Measurements from ENCODE around the gene GATA1.

GATA1 gene

GRCh38 chrX:48782216-48782615 lies 4.2 kb upstream of the GATA1 start:
- H3K4me3 ChIP-seq (ENCODE audit: low read length), result no peak overlapping the region
- no peak for DNase-seq (ENCODE audit: low read depth, low spot score)

GRCh38 chrX:48782795-48783194 lies 3.6 kb upstream of the GATA1 start:
- no peak for DNase-seq (ENCODE audit: low read depth, low spot score)

GRCh38 chrX:48784726-48785125 lies 1.7 kb upstream of the GATA1 start:
- H3K4me3 ChIP-seq (ENCODE audit: low read length), result no peak overlapping the region
- no peak for DNase-seq (ENCODE audit: low read depth, low spot score)

More at GRCh38 chrX:48782795-48783194, 3.6 kb upstream of the GATA1 start:
- no peak overlapping the region for H3K4me3 ChIP-seq (ENCODE audit: low read length)

GRCh38 chrX:48785186-48785539 lies 1.2 kb upstream of the GATA1 start:
- no peak for DNase-seq (ENCODE audit: low read depth, low spot score)
- no peak overlapping the region for H3K4me3 ChIP-seq (ENCODE audit: low read length)

GRCh38 chrX:48785540-48786214 lies 713 bp upstream of the GATA1 start:
- H3K4me3 ChIP-seq (ENCODE audit: low read length), result no peak overlapping the region
- DNase-seq (ENCODE audit: low read depth, low spot score), result no peak

GRCh38 chrX:48786825-48787504 lies 575 bp downstream of the GATA1 start:
- H3K4me3 ChIP-seq (ENCODE audit: low read length), result no peak overlapping the region
- DNase-seq (ENCODE audit: low read depth, low spot score), result no peak

GRCh38 chrX:48787505-48788443 lies 1.4 kb downstream of the GATA1 start:
- DNase-seq (ENCODE audit: low read depth, low spot score), result no peak

GRCh38 chrX:48789366-48790220 lies 3.2 kb downstream of the GATA1 start:
- peak; percentile 1 for DNase-seq (ENCODE audit: low read depth, low spot score)
- H3K4me3 ChIP-seq (ENCODE audit: low read length), result no peak overlapping the region

More at GRCh38 chrX:48787505-48788443, 1.4 kb downstream of the GATA1 start:
- no peak overlapping the region for H3K4me3 ChIP-seq (ENCODE audit: low read length)

- DNase-seq (ENCODE audit: low read depth, low spot score), result no peak
- H3K4me3 ChIP-seq (ENCODE audit: low read length), result no peak overlapping the region
Observed at GRCh38 chrX:48790477-48790876, 4.1 kb downstream of the GATA1 start.

- DNase-seq (ENCODE audit: low read depth, low spot score), result no peak
- H3K4me3 ChIP-seq (ENCODE audit: low read length), result no peak overlapping the region
Observed at GRCh38 chrX:48791063-48791820, 4.9 kb downstream of the GATA1 start.

- DNase-seq (ENCODE audit: low read depth, low spot score), result no peak
- H3K4me3 ChIP-seq (ENCODE audit: low read length), result no peak overlapping the region
Observed at GRCh38 chrX:48792219-48792618, 5.8 kb downstream of the GATA1 start.

GRCh38 chrX:48793935-48794334 lies 7.5 kb downstream of the GATA1 start:
- no peak for DNase-seq (ENCODE audit: low read depth, low spot score)
- no peak overlapping the region for H3K4me3 ChIP-seq (ENCODE audit: low read length)

GRCh38 chrX:48794340-48794910 lies 8.0 kb downstream of the GATA1 start:
- H3K4me3 ChIP-seq (ENCODE audit: low read length), result no peak overlapping the region
- no peak for DNase-seq (ENCODE audit: low read depth, low spot score)

GRCh38 chrX:48794911-48795515 lies 8.6 kb downstream of the GATA1 start:
- no peak for DNase-seq (ENCODE audit: low read depth, low spot score)
- no peak overlapping the region for H3K4me3 ChIP-seq (ENCODE audit: low read length)

- DNase-seq (ENCODE audit: low read depth, low spot score), result no peak
Observed at GRCh38 chrX:48798318-48798717, 11.9 kb downstream of the GATA1 start.

GRCh38 chrX:48800574-48801279 lies 14.3 kb downstream of the GATA1 start:
- H3K4me3 ChIP-seq (ENCODE audit: low read length), result peak overlapping the region; percentile 82
- no peak for DNase-seq (ENCODE audit: low read depth, low spot score)

More at GRCh38 chrX:48798318-48798717, 11.9 kb downstream of the GATA1 start:
- no peak overlapping the region for H3K4me3 ChIP-seq (ENCODE audit: low read length)
